GM21529 (cell line): ENCODE data around the gene CDC23.
"Not testable (repeated sequence)": the region's sequence is repeated elsewhere in the genome, so short reads cannot be mapped to it uniquely, and the experiment has no call there.

ENCODE experiments used
- ATAC-seq: cut with Tn5 transposase; IDR thresholded peaks from one replicate; pipeline ENCODE4 v1.9.1; 2021; ENCODE audit not compliant: unreplicated experiment

CDC23 gene

DNA sequence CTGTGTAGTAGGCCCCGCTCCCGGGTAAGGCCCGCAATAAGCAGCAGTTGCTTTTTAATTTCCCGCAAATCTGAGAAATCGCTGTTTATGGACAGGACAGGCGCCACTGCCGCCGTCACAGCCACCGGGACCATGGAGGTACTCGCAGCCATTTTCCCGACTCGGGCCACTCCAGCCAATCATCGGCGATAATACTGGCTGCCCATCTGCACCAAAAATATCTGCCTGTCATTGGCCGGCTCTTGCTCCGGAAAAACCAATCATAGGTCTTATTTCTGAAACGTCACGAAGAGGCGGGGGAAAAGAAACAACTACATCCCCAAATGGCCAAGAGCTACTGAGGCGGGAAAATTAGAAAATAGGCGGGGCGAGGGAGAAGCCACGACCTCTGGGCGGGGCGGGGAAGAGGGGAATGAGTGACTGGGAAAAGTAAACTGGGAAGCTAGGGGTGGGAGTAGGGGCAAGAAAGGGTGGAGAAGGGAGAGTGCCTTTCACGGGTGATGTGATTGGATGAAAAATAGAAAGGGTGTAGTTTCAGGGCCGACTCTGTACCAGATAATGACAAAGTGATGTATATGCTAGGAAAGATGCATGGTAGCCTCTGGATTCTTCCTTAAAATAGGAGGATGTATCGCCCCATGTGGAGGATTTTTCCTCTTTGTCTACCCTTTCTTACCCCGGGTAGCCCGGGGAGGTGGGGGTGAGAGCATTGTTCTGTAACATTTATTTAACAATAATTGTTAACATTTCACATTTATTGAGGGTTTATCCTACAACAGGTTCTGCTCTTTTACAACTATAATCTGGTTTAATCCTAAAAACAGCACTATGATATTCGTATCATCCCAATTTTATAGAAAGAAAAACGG lies at the start of gene CDC23:
Gene CDC23, minus strand, starts transcription at position 163 of the 869 bp plus-strand sequence. Its CDS starts 11 bp downstream, at position 152.
- ATAC-seq, result peak; percentile 98

DNA sequence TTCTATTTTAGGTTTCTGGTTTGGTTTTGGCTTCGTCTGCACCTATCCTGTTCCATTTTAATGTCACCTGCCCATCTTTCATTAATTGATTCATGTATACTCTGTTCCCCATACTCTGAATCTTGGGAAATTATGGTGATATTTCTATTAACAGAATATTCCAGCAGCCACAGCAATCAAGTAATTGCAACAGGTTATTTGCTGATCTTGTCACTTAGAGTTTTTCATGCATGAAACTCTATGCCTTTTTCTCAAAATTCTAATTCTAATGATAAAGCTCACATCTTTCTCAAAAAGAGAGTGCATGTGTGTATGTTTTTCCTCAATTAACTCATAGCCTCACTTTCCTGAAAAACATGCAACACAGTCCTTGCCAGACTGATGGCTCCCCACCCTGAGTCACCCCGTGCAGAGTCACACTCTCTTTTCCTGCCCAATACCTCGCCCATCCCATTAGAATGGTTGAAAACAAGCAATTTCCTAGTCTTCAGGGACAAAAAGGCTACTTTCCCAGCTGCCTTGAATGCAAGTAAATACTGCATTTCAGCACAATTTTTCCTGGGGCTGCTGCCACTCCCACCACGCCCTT lies 45.7 kb upstream of the CDC23 start:
- ATAC-seq, result no peak

- no peak for ATAC-seq
These were observed 44.5 kb upstream of the CDC23 start for GRCh38 chr5:138257583-138257982.

- no peak for ATAC-seq
These were observed 39.8 kb upstream of the CDC23 start for GRCh38 chr5:138252944-138253343.

- ATAC-seq, result not testable (repeated sequence)
These were observed 34.7 kb upstream of the CDC23 start for GRCh38 chr5:138247800-138248199.

DNA sequence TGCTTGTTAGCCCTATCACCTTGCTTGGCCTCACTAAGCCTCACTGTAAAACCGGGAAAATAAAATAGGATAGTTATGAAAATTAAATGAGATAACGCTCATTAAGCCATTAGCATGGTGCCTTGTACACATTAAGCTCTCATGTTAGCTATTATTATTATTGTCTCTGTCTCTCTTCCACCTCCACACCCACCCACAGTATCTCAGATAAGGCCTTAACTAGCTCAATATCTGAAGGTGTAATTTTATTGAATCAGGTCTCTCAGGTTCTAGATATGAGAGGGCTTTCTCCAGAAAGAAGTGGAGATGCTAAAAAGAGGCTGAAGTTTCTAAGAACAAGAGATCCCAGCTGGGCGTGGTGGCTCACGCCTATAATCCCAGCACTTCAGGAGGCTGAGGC lies 33.7 kb upstream of the CDC23 start:
- ATAC-seq, result no peak

- no peak for ATAC-seq
These were observed 33.2 kb upstream of the CDC23 start for GRCh38 chr5:138246334-138246733.

- ATAC-seq, result no peak
These were observed 32.6 kb upstream of the CDC23 start for GRCh38 chr5:138245717-138246116.

DNA sequence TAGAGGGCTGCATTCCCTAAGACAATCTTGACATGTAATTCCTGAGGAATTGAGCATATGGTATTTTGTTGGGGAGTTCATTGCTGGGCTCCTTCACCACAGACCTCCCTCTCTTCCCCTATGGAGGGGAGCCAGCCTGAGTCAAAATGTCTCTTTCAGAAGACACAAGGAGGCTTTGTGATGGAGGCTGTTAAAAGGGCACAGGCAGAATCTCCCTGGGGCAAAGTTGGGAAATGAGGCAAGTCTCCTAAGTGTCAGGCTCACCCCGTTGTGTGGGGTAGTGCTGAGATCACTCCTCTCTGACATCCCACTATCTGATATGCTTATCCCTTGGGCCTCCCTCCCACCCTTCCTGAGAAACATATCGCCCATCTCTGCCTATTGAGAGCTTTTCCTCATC lies 30.7 kb upstream of the CDC23 start:
- ATAC-seq, result no peak

DNA sequence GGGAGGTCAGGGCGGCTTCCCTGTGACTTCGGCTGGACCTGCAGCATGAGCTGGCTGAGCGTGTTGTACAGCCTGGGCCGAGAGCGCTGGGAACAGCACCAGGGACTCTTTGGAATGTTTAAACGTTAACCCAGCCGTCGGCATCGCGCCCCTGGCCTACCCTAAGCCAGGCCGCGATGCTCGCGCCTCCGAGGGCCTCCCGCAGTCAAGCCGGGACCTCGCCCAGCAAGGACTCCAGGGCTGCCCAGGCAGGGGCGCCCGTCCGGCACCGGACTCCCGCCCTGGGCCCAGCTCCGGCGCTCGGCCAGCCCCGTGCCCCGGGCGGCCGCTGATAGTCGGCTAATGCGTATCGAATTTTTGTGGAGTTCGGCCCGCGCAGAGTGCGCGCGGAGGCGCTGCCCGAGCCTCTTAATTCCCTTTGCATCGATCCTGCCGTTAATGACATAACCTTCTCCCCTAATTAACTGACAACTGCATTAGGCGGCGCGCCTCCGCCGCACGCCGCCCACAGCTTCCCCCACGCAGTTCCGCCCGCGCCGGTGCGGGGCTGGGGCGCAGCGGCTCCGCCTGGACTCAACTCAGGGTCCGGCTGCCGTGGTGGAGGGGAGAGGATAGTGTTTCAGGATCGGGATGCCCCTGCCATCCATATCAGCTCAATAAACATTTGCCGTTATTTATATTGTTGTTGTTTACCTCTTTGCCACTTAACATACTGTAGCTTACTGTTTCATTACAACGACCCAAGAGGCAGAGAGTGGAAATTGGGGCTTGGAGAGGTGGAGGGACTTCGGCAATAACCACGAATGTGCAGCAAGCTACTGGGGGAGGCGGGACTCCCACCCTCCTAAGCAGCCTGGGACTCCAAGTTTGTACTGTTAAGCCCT lies 28.8 kb upstream of the CDC23 start:
- ATAC-seq, result no peak

GRCh38 chr5:138240650-138241385 lies 27.7 kb upstream of the CDC23 start:
- ATAC-seq, result no peak

DNA sequence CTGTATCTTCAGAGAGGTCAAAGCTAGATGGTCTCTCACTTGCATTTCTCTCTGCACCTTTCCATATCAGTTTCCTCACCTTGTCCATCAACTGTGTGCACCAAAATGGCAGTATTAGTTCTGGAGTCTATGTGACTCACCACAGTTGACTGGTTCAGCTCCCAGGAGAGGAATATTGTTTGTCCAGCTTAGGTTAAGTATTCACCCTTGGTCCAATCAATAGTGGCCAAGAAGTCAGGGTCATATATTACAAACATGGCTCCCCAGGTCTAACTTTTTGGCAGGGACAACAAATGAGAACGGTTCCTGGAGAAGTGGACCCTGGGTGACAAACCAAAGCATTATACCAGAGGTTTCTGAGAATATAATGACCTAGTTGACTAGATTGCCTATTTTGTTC lies 24.9 kb upstream of the CDC23 start:
- no peak for ATAC-seq

DNA sequence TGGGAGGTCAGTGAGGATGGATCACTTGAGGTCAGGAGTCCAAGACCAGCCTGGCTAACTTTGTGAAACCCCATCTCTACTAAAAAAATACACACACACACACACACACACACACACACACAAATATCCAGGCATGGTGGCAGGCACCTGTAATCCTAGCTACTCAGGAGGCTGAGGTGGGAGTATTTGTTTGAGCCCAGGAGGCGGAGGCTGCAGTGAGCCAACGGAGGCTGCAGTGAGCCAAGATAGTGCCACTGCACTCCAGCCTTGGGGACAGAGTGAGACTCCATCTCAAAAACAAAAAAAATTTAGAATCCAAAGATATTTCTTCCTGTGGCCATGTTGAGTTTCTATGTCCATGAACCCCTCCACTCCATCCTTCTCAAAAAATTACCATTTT lies 21.5 kb upstream of the CDC23 start:
- no peak for ATAC-seq

- ATAC-seq, result no peak
These were observed 20.2 kb upstream of the CDC23 start for GRCh38 chr5:138233280-138233679.

DNA sequence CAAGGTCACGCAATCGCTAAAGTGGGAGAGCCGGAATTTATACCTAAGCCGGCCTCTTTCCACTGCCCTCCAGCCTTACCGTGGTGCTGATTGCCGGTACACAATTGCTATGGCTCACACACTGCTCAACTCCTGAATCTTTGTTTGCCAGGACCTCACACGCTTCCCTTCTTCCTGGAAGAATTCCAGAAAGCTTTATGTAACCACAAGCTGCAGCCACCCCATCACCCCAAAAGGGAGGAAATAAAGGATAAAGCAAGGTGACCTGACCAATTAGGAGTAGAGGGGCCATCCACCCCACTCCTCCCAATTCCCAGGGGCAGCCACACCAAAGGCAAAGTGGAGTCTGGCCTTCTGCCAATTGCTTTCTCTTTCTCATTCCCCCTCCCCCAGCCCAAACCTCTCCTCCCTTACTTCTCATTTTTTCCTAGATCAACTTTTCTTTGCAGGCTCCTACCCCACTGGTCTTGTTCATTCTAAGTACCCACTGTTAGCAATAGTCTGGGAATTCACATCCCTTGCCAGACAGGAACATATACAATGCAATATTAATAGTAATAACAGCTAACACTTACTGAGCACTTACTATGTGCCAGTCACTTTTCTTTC lies 18.0 kb upstream of the CDC23 start:
- no peak for ATAC-seq

DNA sequence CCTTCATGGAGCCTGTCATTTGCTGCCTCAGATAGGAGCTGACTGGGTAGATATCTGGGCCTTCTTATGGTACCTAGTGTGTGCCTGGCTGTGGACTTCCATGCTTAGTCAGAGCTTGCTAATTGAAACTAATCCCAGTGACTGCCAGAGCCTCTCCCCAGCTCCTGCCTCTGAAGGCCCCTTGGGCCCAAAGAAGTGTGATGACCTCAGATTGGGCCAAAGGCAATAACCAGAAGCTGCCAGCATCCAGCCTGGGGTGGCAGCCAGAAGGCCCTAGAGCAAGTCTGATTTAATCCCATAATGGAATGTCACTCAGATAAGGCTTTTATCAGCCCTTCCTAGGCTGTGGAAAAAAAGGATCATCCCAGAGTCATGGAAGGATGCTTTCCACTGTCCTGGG lies 17.1 kb upstream of the CDC23 start:
- ATAC-seq, result no peak

DNA sequence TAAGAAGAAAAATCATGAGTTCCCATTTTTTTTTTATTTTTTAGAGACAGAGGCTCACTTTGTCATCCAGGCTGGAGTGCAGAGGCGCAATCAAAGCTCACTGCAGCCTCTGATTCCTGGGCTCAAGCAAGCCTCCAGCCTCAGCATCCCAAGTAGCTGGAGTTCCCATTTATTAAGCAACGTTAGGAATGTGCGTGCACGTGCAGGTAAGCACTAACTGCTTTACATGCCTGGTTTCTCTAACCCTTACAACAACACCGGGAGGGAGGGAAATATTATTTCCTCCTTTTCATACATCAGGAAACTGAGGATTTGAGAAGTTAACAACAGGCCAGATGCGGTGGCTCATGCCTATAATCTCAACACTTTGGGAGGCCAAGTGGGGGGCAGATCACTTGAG lies 16.3 kb upstream of the CDC23 start:
- no peak for ATAC-seq

DNA sequence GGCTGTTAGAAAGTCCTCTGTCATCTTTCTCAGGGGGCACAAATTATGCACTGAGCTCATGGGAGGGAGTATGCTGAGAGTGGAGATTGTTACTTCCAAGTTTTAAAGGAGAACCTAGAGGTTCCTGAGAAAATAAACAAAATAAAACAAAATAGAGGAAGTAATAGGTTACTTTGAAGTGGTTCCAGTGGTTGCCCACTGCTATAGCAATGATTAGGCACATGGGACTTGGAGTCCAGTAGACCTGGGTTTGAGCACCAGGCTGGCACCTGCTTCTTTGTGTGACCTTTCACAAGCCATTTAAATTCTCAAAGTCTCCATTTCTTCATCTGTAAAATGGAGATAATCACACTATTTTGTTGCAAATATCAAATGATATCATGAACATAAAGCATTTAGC lies 13.8 kb upstream of the CDC23 start:
- ATAC-seq, result no peak

GRCh38 chr5:138224712-138225111 lies 11.6 kb upstream of the CDC23 start:
- no peak for ATAC-seq

DNA sequence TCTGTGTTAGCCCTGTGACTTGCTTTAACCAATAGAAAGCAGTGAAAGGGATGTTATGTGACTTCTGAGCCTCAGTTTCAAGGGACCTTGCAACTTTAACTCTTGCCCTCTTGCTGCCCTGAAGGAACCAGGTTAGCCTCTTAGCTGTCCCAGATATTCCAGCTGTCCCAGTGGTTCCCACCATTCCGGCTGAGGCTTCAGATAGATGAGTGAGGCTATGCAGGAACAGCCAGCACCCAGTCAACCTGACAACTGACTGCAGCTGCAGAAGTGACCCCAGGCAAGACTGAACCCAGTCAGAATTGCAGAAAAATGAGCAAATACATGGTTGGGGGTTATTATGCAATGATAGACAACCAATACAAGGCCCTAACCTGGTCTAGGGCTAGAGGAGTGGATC lies 10.4 kb upstream of the CDC23 start:
- ATAC-seq, result no peak

DNA sequence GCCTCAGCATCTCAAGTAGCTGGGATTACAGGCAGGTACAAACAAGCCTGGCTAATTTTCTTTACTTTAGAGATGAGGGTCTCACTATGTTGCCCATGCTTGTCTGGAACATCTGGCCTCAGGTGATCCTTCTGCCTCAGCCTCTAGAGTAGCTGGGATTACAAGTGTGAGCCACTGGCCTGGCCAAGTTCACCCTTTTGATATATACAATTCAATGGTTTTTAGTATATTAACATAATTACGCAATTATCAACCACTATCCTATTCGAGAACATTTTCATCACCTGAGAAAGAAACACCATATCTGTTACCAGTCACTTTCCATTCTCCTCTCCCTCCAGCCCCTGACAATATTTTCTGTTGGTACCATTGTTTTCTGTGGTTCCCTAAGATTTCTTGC lies 3.7 kb upstream of the CDC23 start:
- no peak for ATAC-seq
